ENCODE results near the gene PLXNA2. TPM values are rescaled to one million over a fixed set of nuclear protein-coding genes. Genes with fewer than 3 reads are reported as not detected.
A peak's percentile ranks its signal among the peaks of the same experiment; 100 is the strongest.

Gene PLXNA2
- total and polyA plus RNA-seq, 7 experiments from 2014 or later: 0.70 to 5.4 (median 1.4) TPM; not detected in 2

- Histone ChIP-seq H3K9me3 (ENCODE audit: control insufficient read depth in 2 of 3, low read length in 3 of 3) (no peaks in the 10 kb centered on the region), H3K27me3 (ENCODE audit: control insufficient read depth in 2 of 2, insufficient read depth in 2 of 2, low read length in 2 of 2) (no peaks in the 10 kb centered on the region), H3K27ac (ENCODE audit: low read depth, low read length) (no peak overlapping the region), H3K4me3 (ENCODE audit: low read length) (no peak overlapping the region), H3K4me1 (ENCODE audit: control insufficient read depth in 2 of 2, insufficient read depth in 2 of 2, low read length in 2 of 2) (no peaks in the 10 kb centered on the region), H3K36me3 (ENCODE audit: control insufficient read depth in 2 of 3, insufficient read depth in 3 of 3, low read length in 3 of 3) (no peaks in the 10 kb centered on the region)
- ATAC-seq (no peak), DNase-seq (no peak)
- CTCF ChIA-PET: no interaction called here
- no peak overlapping the region for H3K27ac Mint-ChIP-seq
- peaks cover 0 to 15% (median 14%) of the 10 kb centered on the region in 5 donors for H3K27me3 Mint-ChIP-seq
- no peaks in the 10 kb centered on the region for H3K9me3 Mint-ChIP-seq
- H3K36me3 Mint-ChIP-seq: no peaks in the 10 kb centered on the region
- POLR2A ChIA-PET: no interaction called here
- H3K4me3 Mint-ChIP-seq: no peak overlapping the region
- H3K4me1 Mint-ChIP-seq: peaks cover 0 to 1% (median 0%) of the 10 kb centered on the region in 7 donors
- intact Hi-C loops (cut with micrococcal nuclease): no loop called here
Observed at GRCh38 chr1:208175508-208175895, 68.7 kb downstream of the PLXNA2 start.

- DNase-seq (no peak), ATAC-seq (no peak)
- no peak overlapping the region for H3K27ac ChIP-seq (ENCODE audit: low read depth, low read length)
- no peak overlapping the region for H3K4me3 ChIP-seq (ENCODE audit: low read length)
- H3K9me3 ChIP-seq (ENCODE audit: control insufficient read depth in 2 of 3, low read length in 3 of 3): no peaks in the 10 kb centered on the region
- Mint-ChIP-seq H3K27me3 (peaks cover 0 to 18% (median 15%) of the 10 kb centered on the region in 5 donors), H3K9me3 (no peaks in the 10 kb centered on the region), H3K4me3 (no peak overlapping the region), H3K36me3 (no peaks in the 10 kb centered on the region), H3K27ac (no peak overlapping the region), H3K4me1 (peaks cover 0 to 1% (median 0%) of the 10 kb centered on the region in 7 donors)
- no peaks in the 10 kb centered on the region for H3K27me3 ChIP-seq (ENCODE audit: control insufficient read depth in 2 of 2, insufficient read depth in 2 of 2, low read length in 2 of 2)
- CTCF ChIA-PET: interaction anchor here (0.7 kb wide), 1 partner anchor 91 kb away, joined by 4 read pairs; no protein-coding TSS in a partner anchor
- intact Hi-C loops (cut with micrococcal nuclease): no loop called here
- H3K4me1 ChIP-seq (ENCODE audit: control insufficient read depth in 2 of 2, insufficient read depth in 2 of 2, low read length in 2 of 2): no peaks in the 10 kb centered on the region
- H3K36me3 ChIP-seq (ENCODE audit: control insufficient read depth in 2 of 3, insufficient read depth in 3 of 3, low read length in 3 of 3): no peaks in the 10 kb centered on the region
- POLR2A ChIA-PET: no interaction called here
Observed at GRCh38 chr1:208174731-208175507, 69.3 kb downstream of the PLXNA2 start.

GRCh38 chr1:208174200-208174599 lies 70.0 kb downstream of the PLXNA2 start:
- Histone ChIP-seq H3K27me3 (ENCODE audit: control insufficient read depth in 2 of 2, insufficient read depth in 2 of 2, low read length in 2 of 2) (no peaks in the 10 kb centered on the region), H3K4me1 (ENCODE audit: control insufficient read depth in 2 of 2, insufficient read depth in 2 of 2, low read length in 2 of 2) (no peaks in the 10 kb centered on the region), H3K27ac (ENCODE audit: low read depth, low read length) (no peak overlapping the region), H3K9me3 (ENCODE audit: control insufficient read depth in 2 of 3, low read length in 3 of 3) (no peaks in the 10 kb centered on the region), H3K36me3 (ENCODE audit: control insufficient read depth in 2 of 3, insufficient read depth in 3 of 3, low read length in 3 of 3) (no peaks in the 10 kb centered on the region), H3K4me3 (ENCODE audit: low read length) (no peak overlapping the region)
- intact Hi-C loops (cut with micrococcal nuclease): no loop called here
- ChIA-PET CTCF (no interaction called here), POLR2A (no interaction called here)
- Mint-ChIP-seq H3K4me1 (peaks cover 0 to 1% (median 0%) of the 10 kb centered on the region in 7 donors), H3K4me3 (no peak overlapping the region), H3K36me3 (no peaks in the 10 kb centered on the region), H3K9me3 (no peaks in the 10 kb centered on the region), H3K27me3 (peaks cover 0 to 22% (median 15%) of the 10 kb centered on the region in 5 donors), H3K27ac (no peak overlapping the region)
- DNase-seq: no peak
- no peak for ATAC-seq

DNA sequence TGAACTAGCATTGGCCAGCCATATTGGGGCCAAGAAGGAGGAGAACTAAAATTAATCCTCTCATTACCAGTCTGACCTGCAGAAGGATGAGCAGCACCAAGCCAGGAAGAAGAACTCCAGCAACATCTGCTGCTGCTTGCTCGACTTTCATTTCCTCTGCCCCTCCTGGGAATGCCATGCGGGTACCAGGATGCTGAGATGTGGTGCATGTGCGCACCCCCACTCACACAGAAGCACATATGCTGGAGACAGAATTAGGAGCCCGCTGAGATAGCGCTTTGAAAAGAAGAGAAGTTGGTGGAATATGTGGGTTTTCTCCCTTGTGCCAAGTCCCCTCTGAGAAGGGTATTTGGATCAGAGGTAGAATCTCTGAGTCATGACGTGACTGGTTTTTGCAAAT lies 70.4 kb downstream of the PLXNA2 start:
- no peaks in the 10 kb centered on the region for H3K36me3 Mint-ChIP-seq
- CTCF ChIA-PET: no interaction called here
- POLR2A ChIA-PET: no interaction called here

GRCh38 chr1:208172423-208173145 lies 71.6 kb downstream of the PLXNA2 start:
- Mint-ChIP-seq H3K27me3 (peaks cover 0 to 24% (median 19%) of the 10 kb centered on the region in 5 donors), H3K4me3 (no peak overlapping the region), H3K9me3 (no peaks in the 10 kb centered on the region), H3K4me1 (no peaks in the 10 kb centered on the region), H3K27ac (no peak overlapping the region), H3K36me3 (no peaks in the 10 kb centered on the region)
- Histone ChIP-seq H3K36me3 (ENCODE audit: control insufficient read depth in 2 of 3, insufficient read depth in 3 of 3, low read length in 3 of 3) (no peaks in the 10 kb centered on the region), H3K27me3 (ENCODE audit: control insufficient read depth in 2 of 2, insufficient read depth in 2 of 2, low read length in 2 of 2) (no peaks in the 10 kb centered on the region), H3K9me3 (ENCODE audit: control insufficient read depth in 2 of 3, low read length in 3 of 3) (no peaks in the 10 kb centered on the region), H3K27ac (ENCODE audit: low read depth, low read length) (no peak overlapping the region), H3K4me1 (ENCODE audit: control insufficient read depth in 2 of 2, insufficient read depth in 2 of 2, low read length in 2 of 2) (no peaks in the 10 kb centered on the region), H3K4me3 (ENCODE audit: low read length) (no peak overlapping the region)
- ChIA-PET CTCF (interaction anchor here (0.6 kb wide), 1 partner anchor 68 kb away, joined by 6 read pairs; no protein-coding TSS in a partner anchor), POLR2A (no interaction called here)
- no peak for DNase-seq
- intact Hi-C loops (cut with micrococcal nuclease): no loop called here
- no peak for ATAC-seq

More for the DNA sequence above, 70.4 kb downstream of the PLXNA2 start:
- Histone ChIP-seq H3K9me3 (ENCODE audit: control insufficient read depth in 2 of 3, low read length in 3 of 3) (no peaks in the 10 kb centered on the region), H3K4me1 (ENCODE audit: control insufficient read depth in 2 of 2, insufficient read depth in 2 of 2, low read length in 2 of 2) (no peaks in the 10 kb centered on the region), H3K36me3 (ENCODE audit: control insufficient read depth in 2 of 3, insufficient read depth in 3 of 3, low read length in 3 of 3) (no peaks in the 10 kb centered on the region), H3K4me3 (ENCODE audit: low read length) (no peak overlapping the region), H3K27ac (ENCODE audit: low read depth, low read length) (no peak overlapping the region), H3K27me3 (ENCODE audit: control insufficient read depth in 2 of 2, insufficient read depth in 2 of 2, low read length in 2 of 2) (no peaks in the 10 kb centered on the region)
- Mint-ChIP-seq H3K27ac (no peak overlapping the region), H3K27me3 (peaks cover 0 to 23% (median 15%) of the 10 kb centered on the region in 5 donors), H3K9me3 (no peaks in the 10 kb centered on the region), H3K4me1 (peaks cover 0 to 1% (median 0%) of the 10 kb centered on the region in 7 donors), H3K4me3 (no peak overlapping the region)
- ATAC-seq (no peak), DNase-seq (no peak)
- intact Hi-C loops (cut with micrococcal nuclease): no loop called here

- POLR2A ChIA-PET: no interaction called here
- Histone ChIP-seq H3K9me3 (ENCODE audit: control insufficient read depth in 2 of 3, low read length in 3 of 3) (no peaks in the 10 kb centered on the region), H3K4me3 (ENCODE audit: low read length) (no peak overlapping the region), H3K4me1 (ENCODE audit: control insufficient read depth in 2 of 2, insufficient read depth in 2 of 2, low read length in 2 of 2) (no peaks in the 10 kb centered on the region), H3K27ac (ENCODE audit: low read depth, low read length) (no peak overlapping the region), H3K27me3 (ENCODE audit: control insufficient read depth in 2 of 2, insufficient read depth in 2 of 2, low read length in 2 of 2) (no peaks in the 10 kb centered on the region), H3K36me3 (ENCODE audit: control insufficient read depth in 2 of 3, insufficient read depth in 3 of 3, low read length in 3 of 3) (no peaks in the 10 kb centered on the region)
- intact Hi-C loops (cut with micrococcal nuclease): no loop called here
- H3K9me3 Mint-ChIP-seq: no peaks in the 10 kb centered on the region
- H3K4me3 Mint-ChIP-seq: no peak overlapping the region
- peaks cover 0 to 31% (median 22%) of the 10 kb centered on the region in 5 donors for H3K27me3 Mint-ChIP-seq
- DNase-seq (no peak), ATAC-seq (no peak)
- CTCF ChIA-PET: no interaction called here
- H3K36me3 Mint-ChIP-seq: no peaks in the 10 kb centered on the region
- peak overlapping the region in 1 of 9 donors; percentile 52 for H3K27ac Mint-ChIP-seq
- no peaks in the 10 kb centered on the region for H3K4me1 Mint-ChIP-seq
Observed at GRCh38 chr1:208171616-208172422, 72.4 kb downstream of the PLXNA2 start.

All from naive thymus-derived CD4-positive, alpha-beta T cell (primary cell).